Measurements from ENCODE around the gene KCNS1. TPM values are rescaled to one million over a fixed set of nuclear protein-coding genes. Genes with fewer than 3 reads are reported as not detected.

Gene KCNS1
- total RNA-seq, 1 experiment from 2014 or later = not detected

GRCh38 chr20:45067558-45067957, 33.4 kb downstream of the KCNS1 start:
- DNase-seq (ENCODE audit: low read depth, low spot score) = no peak
- Histone ChIP-seq H2AFZ (ENCODE audit: low read depth, low read length, poor library complexity, severe bottlenecking) (no peak overlapping the region), H4K20me1 (ENCODE audit: insufficient read depth) (no peaks in the 10 kb centered on the region), H3K9me2 (ENCODE audit: insufficient read depth) (no peaks in the 10 kb centered on the region), H3K9ac (ENCODE audit: low read length) (no peak overlapping the region), H3K9me3 (ENCODE audit: control insufficient read depth in 1 of 2, insufficient read depth in 1 of 2, low read depth in 1 of 2, low read length in 2 of 2) (no peaks in the 10 kb centered on the region), H3K27me3 (ENCODE audit: insufficient read depth, low read length) (no peaks in the 10 kb centered on the region), H3K27ac (ENCODE audit: low read depth, low read length) (no peak overlapping the region), H3K79me2 (ENCODE audit: insufficient read depth, low read length) (peaks cover 5% of the 10 kb centered on the region), H3K4me2 (ENCODE audit: low read length) (no peak overlapping the region), H3K36me3 (ENCODE audit: control insufficient read depth in 1 of 2, insufficient read depth in 2 of 2, low read length in 2 of 2) (no peaks in the 10 kb centered on the region), H3K4me3 (replicated peaks in 1 of 2; ENCODE audit: low read depth in 1 of 2, low read length in 2 of 2) (no peak overlapping the region), H3K4me1 (ENCODE audit: control insufficient read depth in 1 of 2, insufficient read depth in 2 of 2, low read length in 2 of 2) (peaks cover 8 to 10% of the 10 kb centered on the region in 2 experiments; a peak in 3 of 4 replicates)
- TF ChIP-seq JUND (IDR thresholded peaks at IDR 0.05) (no peak), POLR2AphosphoS5 (IDR thresholded peaks at IDR 0.05; ENCODE audit: low read depth, low read length) (no peak), SIN3A (IDR thresholded peaks at IDR 0.05; ENCODE audit: low read depth) (no peak), MAX (IDR thresholded peaks at IDR 0.05) (no peak), YY1 (IDR thresholded peaks at IDR 0.05; ENCODE audit: extremely low read depth, insufficient replicate concordance, low read depth, low read length) (no peak), EGR1 (IDR thresholded peaks at IDR 0.05; ENCODE audit: low read depth) (no peak), ZFX (IDR thresholded peaks at IDR 0.05) (no peak)
- POLR2A ChIA-PET = interaction anchor here (0.6 kb wide), 1 partner anchor 12 kb away, joined by 3 read pairs; no protein-coding TSS in a partner anchor
- RAD21 ChIA-PET (ENCODE audit: low non-redundant PET in 1 of 2, low total read pairs in 2 of 2, uncharacterized antibody in 2 of 2, unreplicated experiment in 2 of 2) = no interaction called here
- BruUV-seq (replicated peaks) = no TSS peak
- CTCF ChIA-PET = interaction anchor here (1.2 to 1.6 kb wide), 2 partner anchors 23 to 28 kb away, joined by 3 to 4 read pairs; no protein-coding TSS in a partner anchor
- intact Hi-C loops (cut with micrococcal nuclease) = no loop called here
- no peak for ATAC-seq

- Histone ChIP-seq H3K27ac (ENCODE audit: low read depth, low read length) (no peak overlapping the region), H3K4me1 (ENCODE audit: control insufficient read depth in 1 of 2, insufficient read depth in 2 of 2, low read length in 2 of 2) (peaks cover 8 to 10% of the 10 kb centered on the region in 2 experiments; a peak in 3 of 4 replicates), H3K79me2 (ENCODE audit: insufficient read depth, low read length) (peaks cover 5% of the 10 kb centered on the region), H3K36me3 (ENCODE audit: control insufficient read depth in 1 of 2, insufficient read depth in 2 of 2, low read length in 2 of 2) (no peaks in the 10 kb centered on the region), H3K27me3 (ENCODE audit: insufficient read depth, low read length) (no peaks in the 10 kb centered on the region), H3K9ac (ENCODE audit: low read length) (no peak overlapping the region), H2AFZ (ENCODE audit: low read depth, low read length, poor library complexity, severe bottlenecking) (no peak overlapping the region), H3K9me3 (ENCODE audit: control insufficient read depth in 1 of 2, insufficient read depth in 1 of 2, low read depth in 1 of 2, low read length in 2 of 2) (no peaks in the 10 kb centered on the region), H4K20me1 (ENCODE audit: insufficient read depth) (no peaks in the 10 kb centered on the region), H3K4me2 (ENCODE audit: low read length) (no peak overlapping the region), H3K9me2 (ENCODE audit: insufficient read depth) (no peaks in the 10 kb centered on the region), H3K4me3 (replicated peaks in 1 of 2; ENCODE audit: low read depth in 1 of 2, low read length in 2 of 2) (no peak overlapping the region)
- POLR2A ChIA-PET = interaction anchor here (0.6 kb wide), 1 partner anchor 12 kb away, joined by 3 read pairs; no protein-coding TSS in a partner anchor
- ATAC-seq = no peak
- BruUV-seq (replicated peaks) = no TSS peak
- intact Hi-C loops (cut with micrococcal nuclease) = no loop called here
- CTCF ChIA-PET = interaction anchor here (1.2 to 1.6 kb wide), 2 partner anchors 23 to 28 kb away, joined by 3 to 4 read pairs; no protein-coding TSS in a partner anchor
- RAD21 ChIA-PET (ENCODE audit: low non-redundant PET in 1 of 2, low total read pairs in 2 of 2, uncharacterized antibody in 2 of 2, unreplicated experiment in 2 of 2) = no interaction called here
- no peak for DNase-seq (ENCODE audit: low read depth, low spot score)
- TF ChIP-seq ATF3 (IDR thresholded peaks at IDR 0.05) = no peak
- TF ChIP-seq MAX (IDR thresholded peaks at IDR 0.05) = no peak
- TF ChIP-seq RAD21 (IDR thresholded peaks at IDR 0.05; ENCODE audit: low read depth) = no peak
- TF ChIP-seq CBX3 (IDR thresholded peaks at IDR 0.05; ENCODE audit: low read depth) = no peak
- TF ChIP-seq ZFX (IDR thresholded peaks at IDR 0.05) = no peak
- TF ChIP-seq ELF1 (IDR thresholded peaks at IDR 0.05; ENCODE audit: borderline replicate concordance, low read depth) = no peak
- TF ChIP-seq EGR1 (IDR thresholded peaks at IDR 0.05; ENCODE audit: low read depth) = no peak
- no peak for TF ChIP-seq FOSL1 (IDR thresholded peaks at IDR 0.05; ENCODE audit: low read depth)
- TF ChIP-seq TCF7L2 (IDR thresholded peaks at IDR 0.05; ENCODE audit: borderline replicate concordance, extremely low read depth, insufficient read depth, insufficient read length) = no peak
- TF ChIP-seq REST (IDR thresholded peaks at IDR 0.05; ENCODE audit: low read depth) = no peak
- TF ChIP-seq CEBPB (IDR thresholded peaks at IDR 0.05; ENCODE audit: low read depth) = no peak
Observed at GRCh38 chr20:45067087-45067486, 33.8 kb downstream of the KCNS1 start.

All from HCT116 (cell line).